Measurements from ENCODE around the gene KLK14. TPM values are rescaled to one million over a fixed set of nuclear protein-coding genes. Genes with fewer than 3 reads are reported as not detected.

The KLK14 gene
- polyA plus RNA-seq, 1 donor (not counting 4 experiments of a cell fraction or from before 2014, with no cell fraction given) = 0.05 TPM

GRCh38 chr19:51083181-51083580 lies 494 bp upstream of the KLK14 start:
- Histone ChIP-seq H3K27ac (ENCODE audit: control insufficient read depth, insufficient read depth, low read length) (no peak overlapping the region), H3K4me1 (ENCODE audit: control insufficient read depth, extremely low read depth, insufficient read depth, low read length) (peaks cover 4% of the 10 kb centered on the region), H3K4me2 (ENCODE audit: control insufficient read depth, extremely low read depth, insufficient read depth, low read depth, low read length) (no peak overlapping the region), H3K9me3 (ENCODE audit: control insufficient read depth, low read depth, low read length) (no peaks in the 10 kb centered on the region), H3K4me3 (ENCODE audit: control insufficient read depth in 2 of 3, extremely low read depth in 1 of 3, insufficient read depth in 2 of 3, low read depth in 1 of 3, low read length in 3 of 3) (no peak overlapping the region), H3K27me3 (ENCODE audit: control insufficient read depth, extremely low read depth, insufficient read depth, low read length) (no peaks in the 10 kb centered on the region), H3K36me3 (ENCODE audit: control insufficient read depth in 2 of 2, extremely low read depth in 1 of 2, insufficient read depth in 2 of 2, low read length in 2 of 2) (no peaks in the 10 kb centered on the region), H4K20me1 (ENCODE audit: control insufficient read depth, extremely low read depth, insufficient read depth, low read length) (no peaks in the 10 kb centered on the region), H2AFZ (ENCODE audit: control insufficient read depth, low read length) (no peak overlapping the region), H3K79me2 (ENCODE audit: control insufficient read depth, insufficient read depth, low read length) (no peaks in the 10 kb centered on the region), H3K9me1 (ENCODE audit: control insufficient read depth, extremely low read depth, insufficient read depth, low read length) (no peaks in the 10 kb centered on the region), H3K9ac (ENCODE audit: control insufficient read depth, extremely low read depth, insufficient read depth, low read length) (no peak overlapping the region)
- dilution Hi-C loops (cut with MboI; ENCODE audit: extremely low pct_ligation_motif_present, low sequenced_read_pairs) = no loop called here
- no peak for TF ChIP-seq EZH2 (IDR thresholded peaks at IDR 0.05; ENCODE audit: low read length)
- DNase-seq (ENCODE audit: low read depth, low spot score) (no peak), FAIRE-seq (no peak)

- no peak overlapping the region for H2AFZ ChIP-seq (ENCODE audit: control insufficient read depth, low read length)
- dilution Hi-C loops (cut with MboI; ENCODE audit: extremely low pct_ligation_motif_present, low sequenced_read_pairs) = no loop called here
- peaks cover 8% of the 10 kb centered on the region for H3K4me1 ChIP-seq (ENCODE audit: control insufficient read depth, extremely low read depth, insufficient read depth, low read length)
- no peaks in the 10 kb centered on the region for H3K9me1 ChIP-seq (ENCODE audit: control insufficient read depth, extremely low read depth, insufficient read depth, low read length)
- no peaks in the 10 kb centered on the region for H3K79me2 ChIP-seq (ENCODE audit: control insufficient read depth, insufficient read depth, low read length)
- no peak for TF ChIP-seq CTCF (optimal IDR thresholded peaks at IDR 0.05 in 1 of 3, IDR thresholded peaks at IDR 0.05 in 1 of 3, conservative IDR thresholded peaks at IDR 0.05 in 1 of 3; ENCODE audit: extremely low read depth in 1 of 3, insufficient read depth in 2 of 3, low read length in 3 of 3)
- TF ChIP-seq EZH2 (IDR thresholded peaks at IDR 0.05; ENCODE audit: low read length) = no peak
- H3K4me3 ChIP-seq (ENCODE audit: control insufficient read depth in 2 of 3, extremely low read depth in 1 of 3, insufficient read depth in 2 of 3, low read depth in 1 of 3, low read length in 3 of 3) = no peak overlapping the region
- peaks cover 4% of the 10 kb centered on the region for H3K27me3 ChIP-seq (ENCODE audit: control insufficient read depth, extremely low read depth, insufficient read depth, low read length)
- no peak overlapping the region for H3K4me2 ChIP-seq (ENCODE audit: control insufficient read depth, extremely low read depth, insufficient read depth, low read depth, low read length)
- no peak for FAIRE-seq
- no peaks in the 10 kb centered on the region for H3K36me3 ChIP-seq (ENCODE audit: control insufficient read depth in 2 of 2, extremely low read depth in 1 of 2, insufficient read depth in 2 of 2, low read length in 2 of 2)
- H3K9ac ChIP-seq (ENCODE audit: control insufficient read depth, extremely low read depth, insufficient read depth, low read length) = no peak overlapping the region
- DNase-seq (ENCODE audit: low read depth, low spot score) = no peak
- H4K20me1 ChIP-seq (ENCODE audit: control insufficient read depth, extremely low read depth, insufficient read depth, low read length) = no peaks in the 10 kb centered on the region
- H3K9me3 ChIP-seq (ENCODE audit: control insufficient read depth, low read depth, low read length) = no peaks in the 10 kb centered on the region
- H3K27ac ChIP-seq (ENCODE audit: control insufficient read depth, insufficient read depth, low read length) = no peak overlapping the region
Observed at GRCh38 chr19:51081476-51081875, 1.2 kb downstream of the KLK14 start.

GRCh38 chr19:51079481-51080110 lies 3.1 kb downstream of the KLK14 start:
- Histone ChIP-seq H3K27ac (ENCODE audit: control insufficient read depth, insufficient read depth, low read length) (no peak overlapping the region), H3K4me1 (ENCODE audit: control insufficient read depth, extremely low read depth, insufficient read depth, low read length) (peaks cover 12% of the 10 kb centered on the region), H3K27me3 (ENCODE audit: control insufficient read depth, extremely low read depth, insufficient read depth, low read length) (peaks cover 4% of the 10 kb centered on the region), H3K79me2 (ENCODE audit: control insufficient read depth, insufficient read depth, low read length) (no peaks in the 10 kb centered on the region), H3K9me3 (ENCODE audit: control insufficient read depth, low read depth, low read length) (no peaks in the 10 kb centered on the region), H3K4me2 (ENCODE audit: control insufficient read depth, extremely low read depth, insufficient read depth, low read depth, low read length) (no peak overlapping the region), H4K20me1 (ENCODE audit: control insufficient read depth, extremely low read depth, insufficient read depth, low read length) (no peaks in the 10 kb centered on the region), H3K9ac (ENCODE audit: control insufficient read depth, extremely low read depth, insufficient read depth, low read length) (no peak overlapping the region), H3K9me1 (ENCODE audit: control insufficient read depth, extremely low read depth, insufficient read depth, low read length) (no peaks in the 10 kb centered on the region), H2AFZ (ENCODE audit: control insufficient read depth, low read length) (no peak overlapping the region), H3K36me3 (ENCODE audit: control insufficient read depth in 2 of 2, extremely low read depth in 1 of 2, insufficient read depth in 2 of 2, low read length in 2 of 2) (no peaks in the 10 kb centered on the region), H3K4me3 (ENCODE audit: control insufficient read depth in 2 of 3, extremely low read depth in 1 of 3, insufficient read depth in 2 of 3, low read depth in 1 of 3, low read length in 3 of 3) (peak overlapping the region in 1 of 3 experiments; percentile 13)
- dilution Hi-C loops (cut with MboI; ENCODE audit: extremely low pct_ligation_motif_present, low sequenced_read_pairs) = no loop called here
- DNase-seq (ENCODE audit: low read depth, low spot score) (no peak), FAIRE-seq (no peak)
- TF ChIP-seq CTCF (optimal IDR thresholded peaks at IDR 0.05 in 1 of 3, IDR thresholded peaks at IDR 0.05 in 1 of 3, conservative IDR thresholded peaks at IDR 0.05 in 1 of 3; ENCODE audit: extremely low read depth in 1 of 3, insufficient read depth in 2 of 3, low read length in 3 of 3) (no peak), EZH2 (IDR thresholded peaks at IDR 0.05; ENCODE audit: low read length) (no peak)
